Osteocyte (in vitro differentiated cells): ENCODE data around the gene EDEM2. TPM values are rescaled to one million over a fixed set of nuclear protein-coding genes. Genes with fewer than 3 reads are reported as not detected.
"Not testable (repeated sequence)": the region's sequence is repeated elsewhere in the genome, so short reads cannot be mapped to it uniquely, and the experiment has no call there.

Source experiments
- DNase-seq: peaks from one replicate; pipeline ENCODE4 v3.0.0; 2021; ENCODE audit warnings: mixed read lengths; ENCODE audit not compliant: unreplicated experiment; ENCODE audit errors: extremely low spot score
- H3K27ac Mint-ChIP-seq: one replicate; pipeline ENCODE4 v1.8.0; 2021; ENCODE audit warnings: mild to moderate bottlenecking, mixed read lengths; ENCODE audit not compliant: unreplicated experiment
- H3K27me3 Mint-ChIP-seq: one replicate; pipeline ENCODE4 v1.8.0; 2021; ENCODE audit warnings: mixed read lengths; ENCODE audit not compliant: unreplicated experiment
- H3K36me3 Mint-ChIP-seq: one replicate; pipeline ENCODE4 v1.8.0; 2021; ENCODE audit warnings: mixed read lengths; ENCODE audit not compliant: unreplicated experiment
- H3K4me1 Mint-ChIP-seq: one replicate; pipeline ENCODE4 v1.8.0; 2021; ENCODE audit warnings: mixed read lengths; ENCODE audit not compliant: unreplicated experiment
- H3K4me3 Mint-ChIP-seq: one replicate; pipeline ENCODE4 v1.8.0; 2021; ENCODE audit warnings: mild to moderate bottlenecking, moderate library complexity, mixed read lengths; ENCODE audit not compliant: unreplicated experiment
- H3K9me3 Mint-ChIP-seq: one replicate; pipeline ENCODE4 v1.8.0; 2021; ENCODE audit warnings: mixed read lengths; ENCODE audit not compliant: unreplicated experiment
- CTCF ChIP-seq: fragments of 200-600 bp; sonication (generic); IDR thresholded peaks from 2 replicates; pipeline ENCODE4 v1.5.0; 2021; ENCODE audit warnings: antibody characterized with exemption, mild to moderate bottlenecking, moderate library complexity
- total RNA-seq: library from RNA; stranded (reverse); gene quantifications from 2 replicates; pipeline ENCODE4 v1.2.1, GENCODE V29; 2021

The EDEM2 gene
- total RNA-seq, 1 donor from 2014 or later = 17.5 TPM

GRCh38 chr20:35085477-35086225, 61.5 kb downstream of the EDEM2 start:
- Mint-ChIP-seq H3K4me3 (no peak overlapping the region), H3K36me3 (peaks cover 3% of the 10 kb centered on the region), H3K27ac (no peak overlapping the region), H3K9me3 (no peaks in the 10 kb centered on the region), H3K4me1 (peaks cover 22% of the 10 kb centered on the region), H3K27me3 (no peaks in the 10 kb centered on the region)
- no peak for TF ChIP-seq CTCF
- DNase-seq = no peak

- no peak overlapping the region for H3K27ac Mint-ChIP-seq
- no peak for DNase-seq
- no peak overlapping the region for H3K4me3 Mint-ChIP-seq
- no peak for TF ChIP-seq CTCF
- no peaks in the 10 kb centered on the region for H3K9me3 Mint-ChIP-seq
- peaks cover 3% of the 10 kb centered on the region for H3K36me3 Mint-ChIP-seq
- no peaks in the 10 kb centered on the region for H3K27me3 Mint-ChIP-seq
- H3K4me1 Mint-ChIP-seq = peaks cover 22% of the 10 kb centered on the region
Measured at GRCh38 chr20:35084998-35085397, 62.1 kb downstream of the EDEM2 start.

- DNase-seq, H3K9me3 Mint-ChIP-seq, H3K27ac Mint-ChIP-seq, H3K27me3 Mint-ChIP-seq, H3K4me3 Mint-ChIP-seq, H3K4me1 Mint-ChIP-seq: not testable (repeated sequence)
- H3K36me3 Mint-ChIP-seq = peaks cover 32% of the 10 kb centered on the region
Measured at GRCh38 chr20:35080348-35080642, 66.8 kb downstream of the EDEM2 start.

- peaks cover 4% of the 10 kb centered on the region for H3K4me1 Mint-ChIP-seq
- H3K27ac Mint-ChIP-seq = no peak overlapping the region
- no peak for TF ChIP-seq CTCF
- DNase-seq = no peak
- H3K27me3 Mint-ChIP-seq = no peaks in the 10 kb centered on the region
- no peaks in the 10 kb centered on the region for H3K9me3 Mint-ChIP-seq
- no peak overlapping the region for H3K4me3 Mint-ChIP-seq
- peaks cover 37% of the 10 kb centered on the region for H3K36me3 Mint-ChIP-seq
Measured at GRCh38 chr20:35079472-35080347, 67.4 kb downstream of the EDEM2 start.

GRCh38 chr20:35077872-35078271, 69.3 kb downstream of the EDEM2 start:
- H3K4me3 Mint-ChIP-seq = no peak overlapping the region
- no peaks in the 10 kb centered on the region for H3K27me3 Mint-ChIP-seq
- no peak for TF ChIP-seq CTCF
- H3K27ac Mint-ChIP-seq = no peak overlapping the region
- H3K9me3 Mint-ChIP-seq = peaks cover 6% of the 10 kb centered on the region
- peaks cover 4% of the 10 kb centered on the region for H3K4me1 Mint-ChIP-seq
- DNase-seq = no peak
- H3K36me3 Mint-ChIP-seq = peaks cover 49% of the 10 kb centered on the region
